ENCODE data around the gene NFRKB.

NFRKB gene

DNA sequence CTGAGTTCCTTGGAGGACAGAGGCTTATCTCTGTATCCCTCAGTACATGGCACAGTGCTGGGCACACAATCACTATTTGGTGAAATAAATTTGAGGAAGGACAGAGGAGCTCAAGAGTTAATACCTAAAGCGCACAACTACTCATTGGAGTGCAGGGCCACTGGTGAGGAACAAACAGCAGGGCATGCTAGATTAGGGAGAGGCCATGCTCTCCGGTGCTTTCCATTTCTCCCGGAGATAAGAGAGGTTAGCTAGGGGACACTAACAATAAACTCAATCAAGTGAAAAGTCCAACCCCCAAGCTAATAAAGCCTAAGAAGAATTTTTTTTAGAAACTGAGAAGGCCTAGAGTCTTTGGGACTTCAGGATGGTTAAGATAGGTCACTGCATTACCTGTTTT lies 29.1 kb downstream of the NFRKB start:
- no peak for DNase-seq
- H3K27me3 ChIP-seq, result no peaks in the 10 kb centered on the region
- H3K36me3 ChIP-seq, result peaks cover 68% of the 10 kb centered on the region
- no peak overlapping the region for H3K4me3 ChIP-seq (ENCODE audit: low read depth, low read length)
- H3K9me3 ChIP-seq, result no peaks in the 10 kb centered on the region
- TF ChIP-seq, protein P1, sequence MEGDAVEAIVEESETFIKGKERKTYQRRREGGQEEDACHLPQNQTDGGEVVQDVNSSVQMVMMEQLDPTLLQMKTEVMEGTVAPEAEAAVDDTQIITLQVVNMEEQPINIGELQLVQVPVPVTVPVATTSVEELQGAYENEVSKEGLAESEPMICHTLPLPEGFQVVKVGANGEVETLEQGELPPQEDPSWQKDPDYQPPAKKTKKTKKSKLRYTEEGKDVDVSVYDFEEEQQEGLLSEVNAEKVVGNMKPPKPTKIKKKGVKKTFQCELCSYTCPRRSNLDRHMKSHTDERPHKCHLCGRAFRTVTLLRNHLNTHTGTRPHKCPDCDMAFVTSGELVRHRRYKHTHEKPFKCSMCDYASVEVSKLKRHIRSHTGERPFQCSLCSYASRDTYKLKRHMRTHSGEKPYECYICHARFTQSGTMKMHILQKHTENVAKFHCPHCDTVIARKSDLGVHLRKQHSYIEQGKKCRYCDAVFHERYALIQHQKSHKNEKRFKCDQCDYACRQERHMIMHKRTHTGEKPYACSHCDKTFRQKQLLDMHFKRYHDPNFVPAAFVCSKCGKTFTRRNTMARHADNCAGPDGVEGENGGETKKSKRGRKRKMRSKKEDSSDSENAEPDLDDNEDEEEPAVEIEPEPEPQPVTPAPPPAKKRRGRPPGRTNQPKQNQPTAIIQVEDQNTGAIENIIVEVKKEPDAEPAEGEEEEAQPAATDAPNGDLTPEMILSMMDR (IDR thresholded peaks at IDR 0.05; ENCODE audit: low read depth, low read length), result no peak
- H3K4me1 ChIP-seq, result peaks cover 7% of the 10 kb centered on the region; the same call in 1 of the 2 replicates

DNA sequence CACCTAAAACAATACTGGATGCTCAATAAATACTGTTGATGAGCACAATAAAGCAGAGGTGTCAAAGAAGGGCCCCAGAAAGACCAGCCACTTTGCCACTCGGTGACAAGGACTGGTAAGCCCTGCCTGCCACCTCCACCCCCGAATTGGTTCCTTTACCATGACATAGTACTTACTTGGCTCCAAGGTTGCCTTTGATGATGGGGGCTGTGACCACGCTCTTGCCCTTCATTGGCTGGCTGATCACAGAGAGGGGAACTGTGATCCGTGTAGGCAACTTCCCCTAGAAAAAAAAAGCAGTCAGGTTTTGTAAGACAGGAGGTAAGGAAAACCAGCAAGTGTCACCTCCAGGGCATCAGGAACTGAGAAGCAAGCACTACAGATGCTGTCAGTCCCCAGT lies 29.7 kb downstream of the NFRKB start:
- Histone ChIP-seq H3K4me1 (peaks cover 7% of the 10 kb centered on the region; the same call in 1 of the 2 replicates), H3K36me3 (peaks cover 68% of the 10 kb centered on the region)

DNA sequence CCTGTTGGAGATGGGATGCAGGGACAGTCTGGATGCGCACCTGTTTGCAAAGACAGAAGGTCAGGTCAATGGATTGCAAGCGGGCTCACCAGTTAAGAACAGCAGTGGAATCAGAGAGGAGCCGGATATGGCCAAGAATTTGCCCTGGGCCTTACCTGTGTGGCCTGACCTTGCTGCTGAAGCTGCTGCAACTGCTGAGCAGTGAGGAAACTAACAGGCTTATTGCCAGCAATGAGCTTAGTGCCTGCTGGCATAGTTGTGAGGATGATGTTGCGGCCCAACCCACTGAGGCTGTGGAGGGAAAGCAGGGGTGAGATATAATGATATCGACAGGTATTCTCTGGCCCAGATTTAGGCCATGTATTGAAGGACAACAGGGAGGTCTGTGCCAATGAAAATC lies 30.6 kb downstream of the NFRKB start:
- no peaks in the 10 kb centered on the region for H3K27me3 ChIP-seq
- TF ChIP-seq, protein P1 (IDR thresholded peaks at IDR 0.05; ENCODE audit: low read depth, low read length), result no peak
- H3K4me1 ChIP-seq, result peaks cover 7% of the 10 kb centered on the region; the same call in 1 of the 2 replicates
- H3K9me3 ChIP-seq, result no peaks in the 10 kb centered on the region
- DNase-seq, result no peak
- H3K36me3 ChIP-seq, result peaks cover 62% of the 10 kb centered on the region
- no peak overlapping the region for H3K4me3 ChIP-seq (ENCODE audit: low read depth, low read length)

More for the DNA sequence above, 29.7 kb downstream of the NFRKB start:
- Histone ChIP-seq H3K4me3 (ENCODE audit: low read depth, low read length) (no peak overlapping the region), H3K27me3 (no peaks in the 10 kb centered on the region), H3K9me3 (no peaks in the 10 kb centered on the region)
- TF ChIP-seq, protein P1 (IDR thresholded peaks at IDR 0.05; ENCODE audit: low read depth, low read length), result no peak
- no peak for DNase-seq

DNA sequence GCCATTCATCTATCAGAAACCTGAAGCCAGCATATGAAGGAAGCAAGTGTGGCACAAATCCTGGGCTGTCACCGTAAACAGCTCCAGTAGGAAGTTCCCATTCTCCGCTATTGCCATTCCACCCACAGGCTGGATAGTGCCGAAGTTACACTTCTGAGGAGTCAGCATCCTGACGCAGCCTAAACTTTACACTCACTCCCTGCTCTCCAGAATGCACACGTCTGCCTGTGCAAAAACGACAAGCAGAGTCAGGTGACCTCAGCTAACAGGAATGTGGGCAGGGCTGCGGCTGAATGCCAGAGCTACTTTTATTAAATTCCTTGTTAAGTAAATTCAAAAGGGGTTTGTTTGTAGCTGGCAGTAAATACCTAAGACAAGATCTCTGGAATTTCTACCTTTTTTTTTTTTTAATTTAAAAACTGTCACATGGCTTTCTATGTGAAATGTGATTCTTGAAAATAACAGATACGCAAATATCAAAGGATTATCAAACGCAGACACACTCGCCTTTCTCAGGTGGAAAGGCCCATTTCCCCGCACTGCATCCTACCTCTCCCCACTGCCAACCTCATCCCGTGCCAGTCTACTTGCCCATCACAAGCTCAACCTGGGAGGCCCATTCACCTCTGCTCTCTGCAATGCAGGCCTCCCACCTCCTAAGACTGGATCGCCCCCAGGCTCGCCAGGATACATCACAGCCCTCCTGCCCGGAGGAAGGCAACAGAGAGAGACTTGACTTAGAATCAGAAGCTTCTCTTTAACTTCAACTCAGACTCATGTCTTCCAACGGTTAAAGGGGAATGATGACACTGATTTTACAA lies 33.5 kb downstream of the NFRKB start:
- TF ChIP-seq, protein P1 (IDR thresholded peaks at IDR 0.05; ENCODE audit: low read depth, low read length), result no peak
- no peak overlapping the region for H3K4me3 ChIP-seq (ENCODE audit: low read depth, low read length)
- H3K9me3 ChIP-seq, result no peaks in the 10 kb centered on the region
- peaks cover 39% of the 10 kb centered on the region for H3K36me3 ChIP-seq
- peaks cover 6% of the 10 kb centered on the region; the same call in 1 of the 2 replicates for H3K4me1 ChIP-seq
- no peaks in the 10 kb centered on the region for H3K27me3 ChIP-seq
- no peak for DNase-seq

DNA sequence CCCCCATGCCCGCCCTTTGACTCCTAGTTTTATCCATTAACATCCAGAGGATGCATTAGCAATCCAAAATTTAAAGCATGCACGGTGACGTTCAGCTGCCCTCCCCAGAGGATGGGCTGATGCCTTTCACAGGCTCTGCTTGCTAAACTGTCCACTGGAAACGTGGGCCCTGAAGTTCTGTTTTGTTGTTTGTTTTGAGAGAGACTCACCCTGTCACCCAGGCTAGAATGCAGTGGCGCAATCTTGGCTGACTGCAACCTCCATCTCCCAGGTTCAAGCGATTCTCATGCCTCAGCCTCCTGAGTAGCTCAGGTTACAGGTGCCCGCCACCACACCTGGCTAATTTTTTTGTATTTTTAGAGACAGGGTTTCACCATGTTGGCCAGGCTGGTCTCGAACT lies 39.3 kb downstream of the NFRKB start:
- DNase-seq, result no peak
- H3K9me3 ChIP-seq, result no peaks in the 10 kb centered on the region
- peaks cover 3% of the 10 kb centered on the region; the same call in 1 of the 2 replicates for H3K36me3 ChIP-seq
- no peaks in the 10 kb centered on the region; the same call in 1 of the 2 replicates for H3K27me3 ChIP-seq
- no peak overlapping the region for H3K4me3 ChIP-seq (ENCODE audit: low read depth, low read length)
- TF ChIP-seq, protein P1 (IDR thresholded peaks at IDR 0.05; ENCODE audit: low read depth, low read length), result no peak
- no peaks in the 10 kb centered on the region for H3K4me1 ChIP-seq

DNA sequence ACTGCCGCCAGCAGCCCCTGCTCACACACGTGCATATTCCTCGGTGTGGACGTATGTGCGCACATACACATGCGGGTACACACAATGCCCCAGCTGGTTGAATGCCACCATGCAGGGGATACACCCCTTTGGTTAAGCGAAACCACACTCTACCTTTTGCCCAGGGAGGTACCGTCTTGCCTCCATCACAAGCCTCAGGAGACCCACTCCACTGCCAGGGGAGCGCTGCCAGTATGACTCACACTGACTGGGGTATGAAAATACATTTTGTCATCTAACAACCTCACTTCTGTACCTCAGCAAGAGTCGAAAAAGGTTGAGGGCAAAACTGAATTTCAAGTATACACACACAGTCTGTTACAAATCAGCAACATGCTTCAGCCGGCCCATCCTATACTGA lies 40.3 kb downstream of the NFRKB start:
- Histone ChIP-seq H3K36me3 (0 out of 2 replicates have a peak, but pooled peaks cover 3% of the 10 kb centered on the region), H3K27me3 (no peaks in the 10 kb centered on the region; the same call in 1 of the 2 replicates), H3K9me3 (no peaks in the 10 kb centered on the region), H3K4me3 (ENCODE audit: low read depth, low read length) (no peak overlapping the region), H3K4me1 (no peaks in the 10 kb centered on the region)
- DNase-seq, result no peak
- TF ChIP-seq, protein P1 (IDR thresholded peaks at IDR 0.05; ENCODE audit: low read depth, low read length), result no peak
